Measurements from ENCODE around the gene CEP128. TPM values are rescaled to one million over a fixed set of nuclear protein-coding genes. Genes with fewer than 3 reads are reported as not detected.

CEP128 gene
- total RNA-seq, 4 donors from 2014 or later, result 1.9 to 9.7 (median 4.0) TPM

GRCh38 chr14:80787876-80788275, 153.7 kb downstream of the CEP128 start:
- WGBS, 2 donors (ENCODE audit: low coverage in 1 of 2), result 76% methylated on average over 1 of the region's 1 CpG; no CpG with 5 or more reads in 1 of the 2 donors
- no peak for TF ChIP-seq POLR2A (IDR thresholded peaks at IDR 0.05)
- no peak for TF ChIP-seq EP300 (IDR thresholded peaks at IDR 0.05; ENCODE audit: low read depth)
- no peak for TF ChIP-seq CTCF (IDR thresholded peaks at IDR 0.05)
- TF ChIP-seq POLR2AphosphoS5 (IDR thresholded peaks at IDR 0.05), result no peak
- intact Hi-C loops (cut with DNase I; ENCODE audit: low total_unique reads) (no loop called here), in situ Hi-C loops (cut with MboI; ENCODE audit: low pct_ligation_motif_present in 1 of 4, low pct_unique_long_range_greater_than_20kb in 1 of 4, low sequenced_read_pairs in 3 of 4) (no loop called here)
- Histone ChIP-seq H3K9me3 (no peaks in the 10 kb centered on the region), H3K27me3 (no peaks in the 10 kb centered on the region), H3K36me3 (no peaks in the 10 kb centered on the region), H3K4me1 (no peaks in the 10 kb centered on the region), H3K4me3 (no peak overlapping the region), H3K27ac (no peak overlapping the region)
- no peak for DNase-seq

GRCh38 chr14:80784820-80785219, 156.7 kb downstream of the CEP128 start:
- no peaks in the 10 kb centered on the region for H3K27me3 ChIP-seq
- no peaks in the 10 kb centered on the region for H3K4me1 ChIP-seq
- WGBS, 2 donors (ENCODE audit: low coverage in 1 of 2), result 77 to 89% methylated on average over 3 to 4 of the region's 4 CpGs
- H3K27ac ChIP-seq, result no peak overlapping the region
- in situ Hi-C loops (cut with MboI; ENCODE audit: low pct_ligation_motif_present in 1 of 4, low pct_unique_long_range_greater_than_20kb in 1 of 4, low sequenced_read_pairs in 3 of 4) (no loop called here), intact Hi-C loops (cut with DNase I; ENCODE audit: low total_unique reads) (no loop called here)
- TF ChIP-seq EP300 (IDR thresholded peaks at IDR 0.05; ENCODE audit: low read depth), result no peak
- no peak for TF ChIP-seq POLR2A (IDR thresholded peaks at IDR 0.05)
- TF ChIP-seq CTCF (IDR thresholded peaks at IDR 0.05), result no peak
- TF ChIP-seq POLR2AphosphoS5 (IDR thresholded peaks at IDR 0.05), result no peak
- no peak for DNase-seq
- H3K4me3 ChIP-seq, result no peak overlapping the region
- no peaks in the 10 kb centered on the region for H3K9me3 ChIP-seq
- H3K36me3 ChIP-seq, result no peaks in the 10 kb centered on the region

- in situ Hi-C loops (cut with MboI; ENCODE audit: low pct_ligation_motif_present in 1 of 4, low pct_unique_long_range_greater_than_20kb in 1 of 4, low sequenced_read_pairs in 3 of 4) (no loop called here), intact Hi-C loops (cut with DNase I; ENCODE audit: low total_unique reads) (no loop called here)
- no peak for DNase-seq
- no peaks in the 10 kb centered on the region for H3K4me1 ChIP-seq
- no peaks in the 10 kb centered on the region for H3K9me3 ChIP-seq
- no peaks in the 10 kb centered on the region for H3K27me3 ChIP-seq
- 88% methylated on average over 1 of the region's 1 CpG for WGBS, 2 donors (ENCODE audit: low coverage in 1 of 2)
- H3K4me3 ChIP-seq, result no peak overlapping the region
- H3K36me3 ChIP-seq, result no peaks in the 10 kb centered on the region
- no peak overlapping the region for H3K27ac ChIP-seq
- TF ChIP-seq POLR2AphosphoS5 (IDR thresholded peaks at IDR 0.05) (no peak), EP300 (IDR thresholded peaks at IDR 0.05; ENCODE audit: low read depth) (no peak), CTCF (IDR thresholded peaks at IDR 0.05) (no peak), POLR2A (IDR thresholded peaks at IDR 0.05) (no peak)
Observed at GRCh38 chr14:80781972-80782367, 159.6 kb downstream of the CEP128 start.

- Histone ChIP-seq H3K36me3 (no peaks in the 10 kb centered on the region), H3K27ac (no peak overlapping the region), H3K4me1 (no peaks in the 10 kb centered on the region), H3K9me3 (no peaks in the 10 kb centered on the region), H3K4me3 (no peak overlapping the region), H3K27me3 (no peaks in the 10 kb centered on the region)
- TF ChIP-seq POLR2A (IDR thresholded peaks at IDR 0.05), result no peak
- TF ChIP-seq EP300 (IDR thresholded peaks at IDR 0.05; ENCODE audit: low read depth), result no peak
- no peak for TF ChIP-seq CTCF (IDR thresholded peaks at IDR 0.05)
- DNase-seq, result no peak
- intact Hi-C loops (cut with DNase I; ENCODE audit: low total_unique reads), result no loop called here
- in situ Hi-C loops (cut with MboI; ENCODE audit: low pct_ligation_motif_present in 1 of 4, low pct_unique_long_range_greater_than_20kb in 1 of 4, low sequenced_read_pairs in 3 of 4), result no loop called here
- 47 to 80% methylated on average over 1 of the region's 1 CpG for WGBS, 2 donors (ENCODE audit: low coverage in 1 of 2)
Observed at GRCh38 chr14:80780500-80780899, 161.0 kb downstream of the CEP128 start.

Data from transverse colon (tissue), 4 donors.